Heart left ventricle (tissue), 16 donors: ENCODE measurements around the gene C8G. TPM values are rescaled to one million over a fixed set of nuclear protein-coding genes. Genes with fewer than 3 reads are reported as not detected.

Experiments used
- ATAC-seq, 4 donors: fragments of 200-7000 bp; cut with Tn5 transposase; one replicate each; pipeline ENCODE4 v1.9.1; 2020 to 2022; ENCODE audit warnings: moderate library complexity in 4 of 4, mild to moderate bottlenecking in 3 of 4, moderate number of reproducible peaks in 1 of 4
- DNase-seq, 5 donors: peaks; one replicate each; pipeline ENCODE4 v3.0.0-alpha.2; 2020
- H3K27ac ChIP-seq, 12 donors: fragments of 200-600 bp; sonication (generic) in 4 of 12; one replicate each; pipeline versions ENCODE4 v1.5.0 to v1.8.0; 2016 to 2022; ENCODE audit warnings: mild to moderate bottlenecking in 2 of 12
- H3K27me3 ChIP-seq, 9 donors: fragments of 200-600 bp; sonication (generic) in 2 of 9; one replicate each; pipeline versions ENCODE4 v1.5.1 to v1.8.0; 2016 to 2022; ENCODE audit warnings: mild to moderate bottlenecking in 3 of 9
- H3K36me3 ChIP-seq, 9 donors: fragments of 200-600 bp; sonication (generic) in 2 of 9; one replicate each; pipeline versions ENCODE4 v1.5.0 to v1.8.0; 2018 to 2022; ENCODE audit warnings: mild to moderate bottlenecking in 2 of 9
- H3K4me1 ChIP-seq, 12 donors: fragments of 200-600 bp; sonication (generic) in 4 of 12; one replicate each; pipeline versions ENCODE4 v1.5.0 to v1.8.0; 2016 to 2022; ENCODE audit warnings: mild to moderate bottlenecking in 3 of 12
- H3K4me3 ChIP-seq, 12 donors: fragments of 200-600 bp; sonication (generic) in 4 of 12; one replicate each; pipeline versions ENCODE4 v1.5.0 to v1.8.0; 2017 to 2022; ENCODE audit warnings: mild to moderate bottlenecking in 9 of 12, moderate library complexity in 4 of 12
- H3K9me3 ChIP-seq, 12 donors: fragments of 200-600 bp; sonication (generic) in 4 of 12; one replicate each; pipeline versions ENCODE4 v1.5.0 to v1.8.0; 2016 to 2022; ENCODE audit warnings: mild to moderate bottlenecking in 1 of 12
- CTCF ChIP-seq, 12 donors: fragments of 200-600 bp; sonication (generic) in 4 of 12; IDR thresholded peaks; one replicate each; pipeline versions ENCODE4 v1.5.0 to v1.8.0; 2018 to 2022; ENCODE audit warnings: antibody characterized with exemption in 12 of 12, mild to moderate bottlenecking in 5 of 12
- POLR2A ChIP-seq, 2 donors: fragments of 450-650 bp; IDR thresholded peaks; one replicate each; pipeline ENCODE4 v1.6.1; 2017; ENCODE audit warnings: antibody characterized with exemption in 2 of 2, mild to moderate bottlenecking in 2 of 2, moderate library complexity in 2 of 2
- WGBS, 4 donors: extraction: QIAGEN DNeasy Blood & Tissue Kit in 2 of 4; methylation state at CpG; one replicate each; pipeline versions ENCODE4 v1.1.5 to v1.1.7; 2013 to 2018; 5-methylcytosine and 5-hydroxymethylcytosine counted together
- intact Hi-C, 10 donors: fragments of 100-400 bp; cut with DNase I; formaldehyde crosslinking; loops; one replicate each; pipeline versions ENCODE4 v1.11.1 to v1.14.2; 2022
- polyA plus RNA-seq, 2 donors: library from polyadenylated mRNA; stranded (reverse); fragments of 200-250 nt; gene quantifications; one replicate each; pipeline ENCODE4 v1.2.3, GENCODE V29; 2013
- total RNA-seq, 9 donors: library from RNA; depleted of rRNA in 2 of 9; stranded (reverse); fragments of >200 nt in 2 of 9; fragmentation: NEBNext Ultra II Directional in 3 of 9; extraction: Animal tissue kit (Norgen Biotek cat#: 25700) in 3 of 9; gene quantifications; one replicate each; pipeline versions ENCODE4 v1.1.0 to v1.2.4, GENCODE V29; 2016 to 2023
- donor health status: ischemic (EF 13 %, LVEDD 7.1; RV severe dilation, severe dysfunction).
- donor health status: healthy with polysubstance abuse.
- donor health status: DM: no; HTN: yes; CAD: no.
- donor health status: DM: no; HTN: no; CAD: no.
- donor health status: ischemic (EF 25% LVEDD 6.9; RV normal size, moderate dysfunction).
- donor health status: ischemic (EF 25% LVEDD 5.7; RV mildly dilated, moderate dysfunction).
- donor health status: healthy.
- donor health status: DM: yes; HTN: yes; CAD: no.
- donor health status: ischemic (EF 35%, LVEDD 5.7; RV mildly dilated, moderate dysfunction).
- donor health status: nonischemic (EF 11% LVEDD 7.7; RV severe dilation, severe dysfunction).
- donor health status: DM: yes; HTN: yes; CAD: no.
- donor health status: PGD.
- donor health status: ischemic (EF 29% LVEDD 5.4; RV normal size, mild dysfunction).
- donor health status: nonischemic (EF 23%, LVEDD 6.1; RV moderate dilation, normal function).

C8G gene
- total and polyA plus RNA-seq, 11 donors: 1.0 to 3.7 (median 1.5) TPM; not detected in 2

GRCh38 chr9:136980669-136981478, 35.8 kb downstream of the C8G start:
- ATAC-seq: no peak
- H3K27ac ChIP-seq: peak overlapping the region; percentile 27 to 98 (median 84)
- peaks cover 6 to 92% (median 52%) of the 10 kb centered on the region in 12 donors for H3K4me1 ChIP-seq
- no peaks in the 10 kb centered on the region for H3K36me3 ChIP-seq
- TF ChIP-seq POLR2A (IDR thresholded peaks at IDR 0.05) (no peak), CTCF (IDR thresholded peaks at IDR 0.05) (no peak)
- intact Hi-C loops: loop anchor here in 2 of 10 donors (5.0 kb wide), 2 partner anchors 34 to 189 kb away; partner anchors contain the start of genes C8G (in 1 of the 2) and TMEM141 (in 1 of the 2)
- DNase-seq: peak in 1 of 5 donors; percentile 37
- peaks cover 0 to 28% (median 6%) of the 10 kb centered on the region in 9 donors for H3K27me3 ChIP-seq
- WGBS, 4 donors: 57 to 74% (median 67%) methylated on average over 13 to 16 of the region's 16 CpGs
- no peak overlapping the region for H3K4me3 ChIP-seq
- no peaks in the 10 kb centered on the region for H3K9me3 ChIP-seq

- peak; percentile 10 to 61 (median 22) for ATAC-seq
Measured at GRCh38 chr9:136981588-136982231, 36.7 kb downstream of the C8G start.

GRCh38 chr9:136982232-136983051, 37.4 kb downstream of the C8G start, which contains the start of gene LCNL1:
TSS of gene LCNL1 (plus strand) at chr9:136982993. CDS start at chr9:136983587, 594 bp downstream.
- intact Hi-C loops: loop anchor here in 2 of 10 donors (5.0 kb wide), 2 partner anchors 35 to 190 kb away; partner anchors contain the start of genes C8G (in 1 of the 2) and TMEM141 (in 1 of the 2)
- DNase-seq: peak in 2 of 5 donors; percentile 60 to 62
- no peak within 1 kb of the TSS for H3K4me3 ChIP-seq
- peaks cover 0 to 37% (median 6%) of the 10 kb centered on the region in 9 donors for H3K27me3 ChIP-seq
- ATAC-seq: peak in 2 of 4 donors; percentile 1 to 34
- TF ChIP-seq POLR2A (IDR thresholded peaks at IDR 0.05) (peak in 1 of 2 donors; percentile 25), CTCF (IDR thresholded peaks at IDR 0.05) (no peak)
- peaks cover 0 to 79% (median 38%) of the 10 kb centered on the region in 12 donors for H3K4me1 ChIP-seq
- peak within 1 kb of the TSS; percentile 27 to 98 (median 84) for H3K27ac ChIP-seq
- no peaks in the 10 kb centered on the region for H3K9me3 ChIP-seq
- 52 to 69% (median 65%) methylated on average over 14 to 18 of the region's 18 CpGs for WGBS, 4 donors
- no peaks in the 10 kb centered on the region for H3K36me3 ChIP-seq

More at GRCh38 chr9:136981588-136982231, 36.7 kb downstream of the C8G start:
- H3K9me3 ChIP-seq: no peaks in the 10 kb centered on the region
- peak overlapping the region; percentile 27 to 98 (median 84) for H3K27ac ChIP-seq
- H3K36me3 ChIP-seq: no peaks in the 10 kb centered on the region
- H3K27me3 ChIP-seq: peaks cover 0 to 36% (median 6%) of the 10 kb centered on the region in 9 donors
- H3K4me3 ChIP-seq: no peak overlapping the region
- DNase-seq: peak; percentile 72 to 89 (median 85)
- intact Hi-C loops: loop anchor here in 2 of 10 donors (5.0 kb wide), 2 partner anchors 34 to 189 kb away; partner anchors contain the start of genes C8G (in 1 of the 2) and TMEM141 (in 1 of the 2)
- TF ChIP-seq POLR2A (IDR thresholded peaks at IDR 0.05) (peak in 1 of 2 donors; percentile 26), CTCF (IDR thresholded peaks at IDR 0.05) (peak in 4 of 12 donors; percentile 9 to 38 (median 32))
- 27 to 48% (median 35%) methylated on average over 6 to 17 of the region's 17 CpGs for WGBS, 4 donors
- peaks cover 4 to 86% (median 45%) of the 10 kb centered on the region in 12 donors for H3K4me1 ChIP-seq
